Fibroblast of peridontal ligament (primary cell): Measurements from ENCODE around the gene POLDIP2.

Experiments
- DNase-seq: peaks from one replicate; pipeline ENCODE4 v3.0.0-alpha.2; 2010; ENCODE audit errors: extremely low read depth

Gene POLDIP2

GRCh38 chr17:28317099-28317965, 40.0 kb downstream of the POLDIP2 start:
- DNase-seq = no peak

DNA sequence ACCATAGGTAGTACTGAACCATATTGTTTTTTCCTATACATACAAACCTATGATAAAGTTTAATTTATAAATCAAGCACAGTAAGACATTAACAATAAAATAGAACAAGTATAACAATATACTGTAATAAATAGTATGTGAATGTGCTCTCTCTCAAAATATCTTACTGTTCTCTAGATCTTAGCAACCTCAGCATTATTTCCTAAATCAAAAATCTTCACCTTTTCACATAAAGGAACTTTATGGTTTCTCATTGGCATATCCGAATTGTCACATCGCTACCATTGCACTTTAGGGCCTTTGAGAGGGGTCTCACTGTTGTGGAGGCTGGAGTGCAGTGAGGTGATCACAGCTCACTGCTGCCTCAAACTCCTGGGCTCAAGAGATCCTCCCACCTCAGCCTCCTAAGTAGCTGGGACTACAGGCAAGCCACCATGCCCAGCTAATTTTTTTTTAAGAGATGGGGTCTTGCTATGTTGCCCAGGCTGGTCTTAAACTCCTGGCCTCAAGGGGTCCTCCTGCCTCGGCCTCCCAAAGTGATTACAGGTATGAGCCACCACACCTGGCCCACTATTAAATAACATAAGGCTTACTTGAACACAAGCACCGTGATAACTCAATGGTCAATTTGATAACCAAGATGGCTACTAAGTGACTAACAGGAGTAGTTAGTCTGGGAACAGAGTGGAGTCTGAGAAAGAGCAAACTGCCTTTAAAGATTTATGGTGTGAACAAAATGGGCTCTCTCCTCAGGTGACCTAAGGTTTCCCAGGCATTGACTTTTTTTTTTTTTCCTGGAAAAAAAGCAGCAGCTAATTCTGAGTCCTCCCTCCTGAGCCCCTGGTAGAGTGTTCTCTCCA, 41.3 kb downstream of the POLDIP2 start:
- DNase-seq = no peak

- no peak for DNase-seq
Observed at GRCh38 chr17:28313841-28314240, 43.5 kb downstream of the POLDIP2 start.

DNA sequence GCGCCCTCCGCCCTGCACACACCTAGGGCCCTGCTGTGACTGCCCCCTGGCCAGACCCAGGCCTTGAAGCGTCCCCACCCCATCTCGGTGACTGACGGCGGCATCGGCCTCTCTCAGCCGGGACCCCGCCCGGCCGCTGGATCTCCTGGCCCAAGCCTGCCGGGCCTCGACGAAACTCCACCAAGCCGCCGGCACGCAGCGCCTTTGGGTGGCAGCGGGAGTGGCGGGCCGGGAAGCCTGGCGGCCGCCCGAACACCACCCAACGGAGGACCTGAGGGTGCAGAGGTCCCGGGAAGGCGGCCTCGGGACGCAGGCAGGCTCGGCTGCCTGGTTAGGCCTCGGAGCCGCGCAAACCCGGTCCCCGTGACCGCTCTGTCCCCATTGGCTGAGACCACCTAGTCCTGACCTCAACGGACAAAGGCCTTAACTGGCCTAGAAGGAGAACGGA, 50.3 kb downstream of the POLDIP2 start:
- DNase-seq = no peak

- DNase-seq = no peak
Observed at GRCh38 chr17:28298449-28298848, 58.9 kb downstream of the POLDIP2 start.
